ENCODE data around the gene TSPAN14. TPM values are rescaled to one million over a fixed set of nuclear protein-coding genes. Genes with fewer than 3 reads are reported as not detected.

TSPAN14 gene
- total RNA-seq, 1 experiment from 2014 or later = not detected

DNA sequence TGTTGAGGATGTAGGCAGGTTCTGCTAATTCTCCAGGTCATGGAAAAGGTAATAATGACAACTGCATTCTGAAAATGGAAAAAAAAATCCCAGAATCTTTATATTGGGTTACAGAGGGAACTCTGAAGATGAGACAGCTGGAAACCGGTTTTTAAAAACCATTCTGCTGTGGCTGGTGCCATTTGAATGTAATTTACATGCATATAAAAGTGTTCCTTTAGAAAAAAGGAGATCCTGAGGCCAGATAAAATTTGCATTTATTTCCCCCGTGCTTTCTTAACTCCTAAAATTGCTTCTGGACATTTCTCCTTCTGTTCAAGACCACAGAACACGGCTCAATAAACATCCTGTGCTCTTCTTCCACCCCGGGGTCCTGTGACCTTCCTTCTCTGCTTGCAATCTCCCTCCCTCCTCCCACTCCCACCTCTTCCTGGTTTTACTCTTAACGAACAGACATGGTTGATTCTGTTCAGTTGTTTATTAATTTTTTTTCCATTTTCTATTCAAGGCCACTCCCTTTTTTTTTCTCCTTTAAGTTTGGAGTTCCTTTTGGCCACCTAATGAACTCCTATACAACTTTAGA lies 125.2 kb downstream of the TSPAN14 start:
- ChIA-PET POLR2A (ENCODE audit: unreplicated experiment) (no interaction called here), CTCF (no interaction called here)
- intact Hi-C loops (cut with micrococcal nuclease) = no loop called here
- H3K9me2 ChIP-seq (replicated peaks; ENCODE audit: low read length) = no peaks in the 10 kb centered on the region
- H3K4me2 ChIP-seq (ENCODE audit: low read length) = no peak overlapping the region
- H3K4me3 ChIP-seq (ENCODE audit: low read length) = no peak overlapping the region
- no peaks in the 10 kb centered on the region for H3K4me1 ChIP-seq (ENCODE audit: insufficient read depth, low read length)
- ATAC-seq (no peak), DNase-seq (no peak)
- H3K9ac ChIP-seq (ENCODE audit: low read length) = no peak overlapping the region
- no peak for TF ChIP-seq EZH2phosphoT487 (IDR thresholded peaks at IDR 0.05; ENCODE audit: borderline replicate concordance, low read length)
- TF ChIP-seq EZH2 (IDR thresholded peaks at IDR 0.05; ENCODE audit: low read length, unreplicated experiment) = no peak
- TF ChIP-seq CTCF (conservative IDR thresholded peaks at IDR 0.05; ENCODE audit: low read depth, low read length) = no peak
- H3K27ac ChIP-seq (ENCODE audit: low read length) = no peak overlapping the region
- no peaks in the 10 kb centered on the region for H3K27me3 ChIP-seq (ENCODE audit: low read length)
- no peaks in the 10 kb centered on the region for H4K20me1 ChIP-seq (ENCODE audit: low read length)
- no TSS peak for BruUV-seq (replicated peaks)
- no peaks in the 10 kb centered on the region for H3F3A ChIP-seq (ENCODE audit: low read length, unreplicated experiment)
- no peaks in the 10 kb centered on the region for H3K36me3 ChIP-seq (ENCODE audit: low read depth, low read length)
- H2AFZ ChIP-seq (ENCODE audit: low read length) = no peak overlapping the region
- no peaks in the 10 kb centered on the region for H3K79me2 ChIP-seq (ENCODE audit: low read length)
- no peaks in the 10 kb centered on the region for H3K9me3 ChIP-seq (ENCODE audit: low read length)

GRCh38 chr10:80579849-80580637 lies 125.9 kb downstream of the TSPAN14 start:
- ATAC-seq (no peak), DNase-seq (no peak)
- BruUV-seq (replicated peaks) = no TSS peak
- H3K9ac ChIP-seq (ENCODE audit: low read length) = no peak overlapping the region
- H3K79me2 ChIP-seq (ENCODE audit: low read length) = no peaks in the 10 kb centered on the region
- H3K4me1 ChIP-seq (ENCODE audit: insufficient read depth, low read length) = no peaks in the 10 kb centered on the region
- no peaks in the 10 kb centered on the region for H3K27me3 ChIP-seq (ENCODE audit: low read length)
- no peak overlapping the region for H3K27ac ChIP-seq (ENCODE audit: low read length)
- no peak overlapping the region for H3K4me2 ChIP-seq (ENCODE audit: low read length)
- POLR2A ChIA-PET (ENCODE audit: unreplicated experiment) = no interaction called here
- no peaks in the 10 kb centered on the region for H3K9me3 ChIP-seq (ENCODE audit: low read length)
- H3K4me3 ChIP-seq (ENCODE audit: low read length) = no peak overlapping the region
- H3F3A ChIP-seq (ENCODE audit: low read length, unreplicated experiment) = no peaks in the 10 kb centered on the region
- TF ChIP-seq CTCF (conservative IDR thresholded peaks at IDR 0.05; ENCODE audit: low read depth, low read length) (no peak), EZH2phosphoT487 (IDR thresholded peaks at IDR 0.05; ENCODE audit: borderline replicate concordance, low read length) (no peak), EZH2 (IDR thresholded peaks at IDR 0.05; ENCODE audit: low read length, unreplicated experiment) (no peak)
- no peaks in the 10 kb centered on the region for H3K9me2 ChIP-seq (replicated peaks; ENCODE audit: low read length)
- no peaks in the 10 kb centered on the region for H3K36me3 ChIP-seq (ENCODE audit: low read depth, low read length)
- CTCF ChIA-PET = no interaction called here
- H4K20me1 ChIP-seq (ENCODE audit: low read length) = no peaks in the 10 kb centered on the region
- intact Hi-C loops (cut with micrococcal nuclease) = no loop called here
- no peak overlapping the region for H2AFZ ChIP-seq (ENCODE audit: low read length)

All from PC-3 (cell line).